HG03558 (cell line): Measurements from ENCODE around the gene CCDC71L.
"Not testable (repeated sequence)": the region's sequence is repeated elsewhere in the genome, so short reads cannot be mapped to it uniquely, and the experiment has no call there.

Experiments
- ATAC-seq: cut with Tn5 transposase; IDR thresholded peaks from one replicate; pipeline ENCODE4 v1.9.1; 2021; ENCODE audit warnings: moderate number of reproducible peaks; ENCODE audit not compliant: unreplicated experiment; ENCODE audit errors: extremely low read depth

CCDC71L gene

DNA sequence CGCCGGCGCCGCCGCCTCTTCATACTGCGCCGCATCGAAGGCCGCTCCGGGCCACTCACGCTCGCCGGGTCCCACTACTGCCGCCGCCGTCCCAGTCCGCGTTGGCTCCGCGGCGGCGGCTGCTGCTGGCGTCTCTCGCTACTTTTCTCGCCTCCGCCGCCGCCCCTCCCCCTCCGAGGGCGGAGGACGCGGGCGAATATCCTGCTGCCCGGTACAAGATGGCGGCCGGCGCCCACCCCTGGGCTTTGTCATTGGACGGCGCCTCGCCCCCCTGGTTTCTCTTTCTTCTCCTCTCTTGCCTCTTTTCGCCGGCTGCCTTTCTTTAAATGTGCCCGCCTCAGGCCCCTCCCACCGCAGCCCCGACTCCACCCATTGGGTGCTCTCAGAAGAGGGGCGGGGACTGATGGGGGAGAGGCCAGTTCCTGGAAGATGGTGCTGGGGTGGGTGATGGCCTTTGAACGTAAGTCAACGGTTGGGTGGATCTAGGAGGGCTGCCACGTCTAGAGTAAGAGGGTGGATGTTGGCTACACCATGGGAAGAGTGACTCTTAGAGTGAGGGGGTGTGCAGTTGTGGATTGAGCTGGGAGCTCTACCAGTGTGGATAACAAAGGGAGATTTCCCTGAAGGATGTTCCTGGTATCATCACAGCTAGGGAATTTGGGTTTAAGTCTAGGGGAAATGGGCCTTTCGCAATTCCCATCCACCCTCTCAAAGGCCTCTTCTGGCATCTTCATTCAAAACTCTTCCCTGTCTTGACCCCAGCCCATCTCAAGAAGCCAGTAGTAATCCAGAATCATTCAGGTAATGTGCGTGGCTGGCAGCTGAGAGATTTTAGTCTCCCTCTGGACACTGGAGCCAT is at the start of gene CCDC71L:
Gene CCDC71L, minus strand, starts transcription at position 297 of the 859 bp plus-strand sequence. Its CDS starts 262 bp downstream, at position 35.
- ATAC-seq = peak; percentile 48

DNA sequence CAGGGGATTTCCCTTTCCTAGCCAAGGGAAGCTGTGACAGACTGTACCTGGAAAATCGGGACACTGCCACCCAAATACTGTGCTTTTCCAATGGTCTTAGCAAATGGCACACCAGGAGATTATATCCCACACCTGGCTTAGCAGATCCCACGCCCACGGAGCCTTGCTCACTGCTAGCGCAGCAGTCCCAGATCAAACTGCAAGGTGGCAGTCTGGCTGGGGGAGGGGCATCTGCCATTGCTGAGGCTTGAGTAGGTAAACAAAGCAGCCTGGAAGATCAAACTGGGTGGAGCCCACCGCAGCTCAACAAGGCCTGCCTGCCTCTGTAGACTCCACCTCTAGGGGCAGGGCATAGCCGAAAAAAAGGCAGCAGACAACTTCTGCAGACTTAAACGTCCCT is 48.6 kb upstream of the CCDC71L start:
- ATAC-seq = not testable (repeated sequence)

- no peak for ATAC-seq
These were observed 43.3 kb upstream of the CCDC71L start for GRCh38 chr7:106704000-106704840.

GRCh38 chr7:106693677-106694353 is 32.9 kb upstream of the CCDC71L start:
- ATAC-seq = no peak

GRCh38 chr7:106692450-106693051 is 31.6 kb upstream of the CCDC71L start:
- ATAC-seq = no peak

DNA sequence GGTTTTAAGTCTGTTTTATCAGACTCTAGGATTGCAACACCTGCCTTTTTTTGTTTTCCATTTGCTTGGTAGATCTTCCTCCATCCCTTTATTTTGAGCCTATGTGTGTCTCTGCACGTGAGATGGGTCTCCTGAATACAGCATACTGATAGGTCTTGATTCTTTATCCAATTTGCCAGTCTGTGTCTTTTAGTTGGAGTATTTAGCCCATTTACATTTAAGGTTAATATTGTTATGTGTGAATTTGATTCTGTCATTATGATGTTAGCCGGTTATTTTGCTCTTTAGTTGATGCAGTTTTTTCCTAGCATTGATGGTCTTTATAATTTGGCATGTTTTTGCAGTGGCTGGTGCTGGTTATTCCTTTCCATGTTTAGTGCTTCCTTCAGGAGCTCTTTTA is 27.2 kb upstream of the CCDC71L start:
- ATAC-seq = not testable (repeated sequence)

GRCh38 chr7:106683941-106684340 is 23.0 kb upstream of the CCDC71L start:
- no peak for ATAC-seq

GRCh38 chr7:106681815-106682495 is 21.0 kb upstream of the CCDC71L start:
- no peak for ATAC-seq

DNA sequence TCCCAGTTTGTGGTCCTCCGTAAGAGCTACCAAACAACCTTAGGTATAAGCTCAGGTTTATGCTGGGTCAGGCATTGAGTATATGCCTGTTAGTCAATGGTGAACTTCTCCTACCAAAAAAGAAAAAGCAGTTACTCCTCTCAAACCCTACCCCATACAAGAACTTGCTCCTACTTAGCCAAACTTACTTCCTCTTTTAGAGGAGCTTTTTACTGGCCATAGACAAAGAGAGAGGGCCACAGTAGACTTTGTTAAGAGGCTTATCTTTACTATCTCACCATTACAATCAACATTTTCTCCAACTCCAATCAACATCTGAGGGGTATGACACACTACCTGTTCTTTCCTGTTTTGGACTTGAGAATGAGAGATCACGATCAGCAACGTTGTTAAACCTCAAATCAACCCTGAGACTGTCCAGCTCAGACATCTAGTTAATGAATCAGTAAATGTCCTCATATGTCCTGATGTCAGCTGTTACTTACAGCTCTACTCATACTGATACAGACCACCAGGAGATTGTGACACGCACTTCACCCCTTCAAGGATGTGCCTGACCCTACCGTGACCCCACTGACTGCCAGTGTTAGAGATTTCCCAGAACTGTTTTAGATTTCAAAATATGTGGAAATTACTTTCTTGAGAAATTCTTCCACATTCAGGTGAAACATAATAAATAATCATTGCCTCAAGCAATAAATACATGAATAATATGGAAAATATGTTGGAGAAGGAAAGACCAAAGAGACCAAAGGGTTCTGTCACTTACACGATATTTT is 18.4 kb upstream of the CCDC71L start:
- peak; percentile 62 for ATAC-seq

GRCh38 chr7:106678795-106679152 is 17.8 kb upstream of the CCDC71L start:
- ATAC-seq = no peak

DNA sequence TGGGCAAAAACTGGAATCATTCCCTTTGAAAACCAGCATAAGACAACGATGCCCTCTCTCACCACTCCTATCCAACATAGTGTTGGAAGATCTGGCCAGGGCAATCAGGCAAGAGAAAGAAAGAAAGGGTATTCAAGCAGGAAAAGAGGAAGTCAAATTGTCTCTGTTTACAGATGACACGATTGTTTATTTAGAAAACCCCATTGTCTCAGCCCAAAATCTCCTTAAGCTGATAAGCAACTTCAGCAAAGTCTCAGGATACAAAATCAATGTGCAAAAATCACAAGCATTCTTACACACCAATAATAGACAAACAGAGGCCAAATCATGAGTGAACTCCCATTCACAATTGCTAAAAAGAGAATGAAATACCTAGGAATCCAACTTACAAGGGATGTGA is 15.5 kb upstream of the CCDC71L start:
- not testable (repeated sequence) for ATAC-seq

DNA sequence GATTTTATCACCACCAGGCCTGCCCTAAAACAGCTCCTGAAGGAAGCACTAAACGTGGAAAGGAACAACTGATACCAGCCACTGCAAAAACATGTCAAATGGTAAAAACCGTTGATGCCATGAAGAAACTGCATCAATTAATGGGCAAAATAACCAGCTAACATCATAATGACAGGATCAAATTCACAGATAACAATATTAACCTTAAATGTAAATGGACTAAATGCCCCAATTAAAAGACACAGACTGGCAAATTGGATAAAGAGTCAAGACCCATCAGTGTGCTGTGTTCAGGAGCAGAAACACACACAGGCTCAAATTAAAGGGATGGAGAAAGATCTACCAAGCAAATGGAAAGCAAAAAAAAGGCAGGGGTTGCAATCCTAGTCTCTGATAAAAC is 12.7 kb upstream of the CCDC71L start:
- not testable (repeated sequence) for ATAC-seq

DNA sequence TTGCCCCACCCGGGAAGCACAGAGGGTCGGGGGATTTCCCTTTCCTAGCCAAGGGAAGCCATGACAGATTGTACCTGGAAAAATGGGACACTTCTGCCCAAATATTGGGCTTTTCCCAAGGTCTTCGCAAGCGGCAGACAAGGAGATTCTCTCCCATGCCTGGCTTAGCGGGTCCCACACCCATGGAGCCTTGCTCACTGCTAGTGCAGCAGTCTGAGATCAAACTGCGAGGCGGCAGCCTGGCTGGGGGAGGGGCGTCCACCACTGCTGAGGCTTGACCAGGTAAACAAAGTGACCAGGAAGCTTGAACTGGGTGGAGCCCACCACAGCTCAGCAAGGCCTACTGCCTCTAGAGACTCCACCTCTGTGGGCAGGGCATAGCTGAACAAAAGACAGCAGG is 11.0 kb upstream of the CCDC71L start:
- ATAC-seq = not testable (repeated sequence)

GRCh38 chr7:106671160-106671559 is 10.2 kb upstream of the CCDC71L start:
- no peak for ATAC-seq

DNA sequence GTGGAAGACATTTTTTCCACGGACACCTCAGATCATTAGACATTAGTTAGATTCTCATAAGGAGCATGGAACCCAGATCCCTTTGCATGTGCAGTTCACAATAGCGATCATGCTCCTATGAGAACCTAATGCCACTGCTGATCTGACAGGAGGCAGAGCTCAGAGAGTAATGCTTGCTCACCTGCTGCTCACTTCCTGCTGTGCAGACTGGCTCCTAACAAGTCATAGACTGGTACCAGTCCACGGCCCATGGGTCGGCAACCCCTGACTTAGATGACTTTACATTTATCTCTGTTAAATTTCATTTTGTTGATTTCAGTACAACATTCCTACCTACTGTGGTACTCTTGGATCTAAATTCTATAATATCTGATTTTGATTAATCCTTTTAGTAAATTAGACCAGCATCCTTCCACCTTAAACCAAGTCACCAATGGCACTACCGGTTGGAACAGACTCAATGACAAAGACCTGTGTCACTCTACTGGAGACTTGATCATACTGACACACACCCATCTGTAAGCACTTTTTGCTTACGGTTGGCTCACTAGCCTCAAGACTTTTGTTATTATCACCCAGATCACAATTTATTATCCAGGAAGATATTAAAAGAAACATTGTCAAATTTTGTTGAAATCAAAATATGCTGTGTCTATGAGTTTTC is 8.0 kb upstream of the CCDC71L start:
- ATAC-seq = no peak

DNA sequence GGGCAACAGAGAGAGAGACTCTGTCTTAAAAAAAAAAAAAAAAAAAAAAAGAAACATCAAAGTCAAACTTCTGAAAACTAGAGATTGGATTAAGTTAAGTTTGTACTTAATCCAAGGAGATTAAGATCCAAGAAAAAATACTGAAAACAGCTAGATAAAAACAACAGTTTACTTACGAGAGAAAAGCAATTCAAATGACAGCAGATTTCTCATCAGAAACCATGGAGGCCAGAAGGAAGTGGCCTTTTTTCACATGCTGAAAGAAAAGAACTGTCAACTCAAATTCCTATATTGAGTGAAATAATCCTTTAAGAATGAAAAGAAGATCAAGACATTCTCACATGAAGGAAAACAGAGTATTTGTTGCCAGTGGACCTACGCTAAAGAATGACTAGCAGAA is 5.4 kb upstream of the CCDC71L start:
- no peak for ATAC-seq

DNA sequence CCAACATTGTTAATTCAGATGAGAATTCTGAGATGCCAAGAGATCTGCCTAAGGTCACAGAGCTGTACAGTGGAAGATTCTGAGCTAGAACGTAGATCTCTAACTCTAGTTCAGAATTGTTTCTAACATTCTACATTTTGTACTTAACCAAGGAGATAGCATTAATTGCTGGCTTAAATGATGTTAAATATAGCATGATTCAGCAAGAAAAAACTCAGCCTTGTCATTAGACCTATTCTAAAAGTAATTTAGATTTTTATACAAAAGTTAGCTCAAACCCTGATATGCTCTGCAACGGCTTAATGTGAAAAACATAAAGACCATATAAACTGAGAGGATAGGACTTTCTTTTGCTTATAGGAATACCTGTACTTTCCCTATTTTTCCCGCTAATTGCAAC is 3.4 kb upstream of the CCDC71L start:
- no peak for ATAC-seq
